HG02610 (cell line): ENCODE data around the gene CCR2.
"Not testable (repeated sequence)": the region's sequence is repeated elsewhere in the genome, so short reads cannot be mapped to it uniquely, and the experiment has no call there.

Source experiments
- ATAC-seq: cut with Tn5 transposase; IDR thresholded peaks from one replicate; pipeline ENCODE4 v1.9.1; 2021; ENCODE audit warnings: mild to moderate bottlenecking, moderate library complexity; ENCODE audit not compliant: unreplicated experiment

Gene CCR2

GRCh38 chr3:46375814-46376213 lies 21.9 kb downstream of the CCR2 start:
- no peak for ATAC-seq

- ATAC-seq, result no peak
Observed at GRCh38 chr3:46378426-46378942, 24.6 kb downstream of the CCR2 start.

GRCh38 chr3:46380471-46381221 lies 26.7 kb downstream of the CCR2 start:
- no peak for ATAC-seq

- ATAC-seq, result no peak
Observed at GRCh38 chr3:46381625-46382024, 27.7 kb downstream of the CCR2 start.

- ATAC-seq, result no peak
Observed at GRCh38 chr3:46383211-46383950, 29.5 kb downstream of the CCR2 start.

- no peak for ATAC-seq
Observed at GRCh38 chr3:46383951-46384330, 30.0 kb downstream of the CCR2 start.

- no peak for ATAC-seq
Observed at GRCh38 chr3:46386205-46386604, 32.3 kb downstream of the CCR2 start.

GRCh38 chr3:46388847-46389246 lies 34.9 kb downstream of the CCR2 start:
- not testable (repeated sequence) for ATAC-seq

GRCh38 chr3:46389306-46389705 lies 35.4 kb downstream of the CCR2 start:
- no peak for ATAC-seq

- ATAC-seq, result not testable (repeated sequence)
Observed at GRCh38 chr3:46391526-46391925, 37.6 kb downstream of the CCR2 start.

GRCh38 chr3:46393011-46393410 lies 39.1 kb downstream of the CCR2 start:
- ATAC-seq, result no peak

- ATAC-seq, result no peak
Observed at GRCh38 chr3:46393554-46394434, 39.9 kb downstream of the CCR2 start.

GRCh38 chr3:46395210-46395661 lies 41.3 kb downstream of the CCR2 start:
- no peak for ATAC-seq

- no peak for ATAC-seq
Observed at GRCh38 chr3:46395766-46396530, 42.0 kb downstream of the CCR2 start.

- no peak for ATAC-seq
Observed at GRCh38 chr3:46397111-46397510, 43.2 kb downstream of the CCR2 start.

GRCh38 chr3:46398186-46398955 lies 44.5 kb downstream of the CCR2 start:
- no peak for ATAC-seq

- ATAC-seq, result no peak
Observed at GRCh38 chr3:46399098-46399497, 45.2 kb downstream of the CCR2 start.

- ATAC-seq, result no peak
Observed at GRCh38 chr3:46399557-46399956, 45.6 kb downstream of the CCR2 start.

- no peak for ATAC-seq
Observed at GRCh38 chr3:46400000-46400734, 46.3 kb downstream of the CCR2 start.
